HepG2 (cell line): ENCODE measurements around the gene KLHL33. TPM values are rescaled to one million over a fixed set of nuclear protein-coding genes. Genes with fewer than 3 reads are reported as not detected.

Source experiments
- CREB3 ChIP-seq: sonication (generic); formaldehyde crosslinking; IDR thresholded peaks from 2 replicates; pipeline ENCODE4 v1.5.0; 2020; ENCODE audit warnings: missing genetic modification reagents
- ELF4 ChIP-seq: sonication (generic); formaldehyde crosslinking; IDR thresholded peaks from 2 replicates; pipeline ENCODE4 v1.5.0; 2020; ENCODE audit warnings: missing genetic modification reagents, mild to moderate bottlenecking, moderate library complexity, borderline replicate concordance
- GZF1 ChIP-seq: sonication (generic); formaldehyde crosslinking; IDR thresholded peaks from 2 replicates; pipeline ENCODE4 v1.5.1; 2020; ENCODE audit warnings: mild to moderate bottlenecking, missing genetic modification reagents
- HDAC2 ChIP-seq: sonication (generic); formaldehyde crosslinking; IDR thresholded peaks from 2 replicates; pipeline ENCODE4 v1.4.0; 2020; ENCODE audit warnings: missing genetic modification reagents
- IKZF1 ChIP-seq: fragments of 450-650 bp; IDR thresholded peaks from 2 replicates; pipeline ENCODE4 v1.7.1; 2016
- ISL2 ChIP-seq: sonication (generic); formaldehyde crosslinking; IDR thresholded peaks from 2 replicates; pipeline ENCODE4 v1.5.0; 2020; ENCODE audit warnings: missing genetic modification reagents
- TBX2 ChIP-seq: sonication (generic); formaldehyde crosslinking; IDR thresholded peaks from 2 replicates; pipeline ENCODE4 v1.5.0; 2020; ENCODE audit warnings: missing genetic modification reagents, mild to moderate bottlenecking, borderline replicate concordance
- ZBED4 ChIP-seq: sonication (generic); formaldehyde crosslinking; IDR thresholded peaks from 2 replicates; pipeline ENCODE4 v1.4.0; 2020; ENCODE audit warnings: missing genetic modification reagents, borderline replicate concordance
- ZIK1 ChIP-seq: sonication (generic); formaldehyde crosslinking; IDR thresholded peaks from 2 replicates; pipeline ENCODE4 v1.5.0; 2020; ENCODE audit warnings: mild to moderate bottlenecking, low read depth, missing genetic modification reagents, borderline replicate concordance
- ZNF367 ChIP-seq: sonication (generic); formaldehyde crosslinking; IDR thresholded peaks from 2 replicates; pipeline ENCODE4 v1.4.0; 2020; ENCODE audit warnings: missing genetic modification reagents, borderline replicate concordance
- ZNF619 ChIP-seq: sonication (generic); formaldehyde crosslinking; IDR thresholded peaks from 2 replicates; pipeline ENCODE4 v1.4.0; 2020; ENCODE audit warnings: mild to moderate bottlenecking, missing genetic modification reagents
- ZSCAN21 ChIP-seq: sonication (generic); formaldehyde crosslinking; IDR thresholded peaks from 2 replicates; pipeline ENCODE4 v1.8.0; 2022; ENCODE audit warnings: mild to moderate bottlenecking, missing genetic modification reagents, moderate library complexity, borderline replicate concordance
- polyA plus RNA-seq, 8 experiments: library from polyadenylated mRNA; depleted of rRNA in 3 of 8; stranded (reverse) in 7 of 8; unstranded in 1 of 8; fragments of >200 nt; fragmentation: Illumina TruSeq in 4 of 8; extraction: Trizol in 4 of 8; gene quantifications; 2 replicates each; pipeline versions ENCODE4 v1.2.1 to v1.2.3, GENCODE V29; 2011 to 2016; ENCODE audit warnings: low read depth in 4 of 8, missing spikeins in 1 of 8, mixed read lengths in 1 of 8; ENCODE audit not compliant: insufficient read depth in 1 of 8
- total RNA-seq, 5 experiments: library from RNA; depleted of rRNA; stranded (reverse); fragments of >200 nt; fragmentation: Illumina TruSeq; extraction: Trizol; gene quantifications; 2 replicates each; pipeline ENCODE4 v1.2.3, GENCODE V29; 2016; ENCODE audit warnings: low read depth in 1 of 5
- TF ChIP-seq, protein P1 (sequence below): sonication (generic); formaldehyde crosslinking; IDR thresholded peaks from 2 replicates; pipeline ENCODE4 v1.4.0; 2020; ENCODE audit warnings: missing genetic modification reagents, mild to moderate bottlenecking, borderline replicate concordance
- TF ChIP-seq, protein P2 (sequence below): sonication (generic); formaldehyde crosslinking; IDR thresholded peaks from 2 replicates; pipeline ENCODE4 v1.5.0; 2020; ENCODE audit warnings: mild to moderate bottlenecking, missing genetic modification reagents

The KLHL33 gene
- total and polyA plus RNA-seq, 2 of the 13 experiments (the other 11 are each of a cell fraction or from before 2014, with no cell fraction given): not detected

DNA sequence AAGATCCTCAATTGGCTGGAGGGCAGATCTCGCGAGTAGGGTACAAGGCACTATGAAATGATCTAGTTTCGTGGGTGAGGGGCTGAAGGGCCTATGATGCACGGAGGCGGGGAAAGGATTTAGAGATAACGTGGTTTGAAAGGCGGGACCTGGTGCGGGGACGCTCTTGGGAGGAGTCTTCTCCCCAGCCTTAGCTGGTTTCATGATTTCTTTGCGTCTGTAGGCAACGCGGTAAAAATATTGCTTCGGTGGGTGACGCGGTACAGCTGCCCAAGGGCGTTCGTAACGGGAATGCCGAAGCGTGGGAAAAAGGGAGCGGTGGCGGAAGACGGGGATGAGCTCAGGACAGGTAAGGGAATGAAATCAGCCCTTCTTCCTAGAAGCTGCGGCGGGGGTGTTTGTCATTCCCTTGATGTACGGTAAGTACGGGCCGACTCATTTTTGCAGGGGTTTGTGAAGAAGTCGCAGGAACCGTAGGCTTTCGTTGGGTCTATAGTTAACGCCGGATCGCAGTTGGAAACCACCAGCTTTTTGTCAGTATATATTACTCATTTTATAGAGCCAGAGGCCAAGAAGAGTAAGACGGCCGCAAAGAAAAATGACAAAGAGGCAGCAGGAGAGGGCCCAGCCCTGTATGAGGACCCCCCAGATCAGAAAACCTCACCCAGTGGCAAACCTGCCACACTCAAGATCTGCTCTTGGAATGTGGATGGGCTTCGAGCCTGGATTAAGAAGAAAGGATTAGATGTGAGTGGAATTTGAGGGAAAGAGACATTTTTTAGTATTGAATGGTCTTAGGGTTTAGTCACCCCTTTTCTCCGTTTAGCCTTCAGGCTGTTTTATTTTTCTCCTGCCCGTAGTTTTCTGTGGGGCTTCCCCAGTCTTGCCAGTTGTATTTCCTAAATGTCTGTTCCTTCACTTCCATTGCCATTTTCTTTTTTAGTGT lies 19.7 kb upstream of the KLHL33 start (continued):
- TF ChIP-seq ZBED4 (CRISPR knock-in tag) (no peak), HDAC2 (CRISPR knock-in tag) (no peak), ZNF619 (CRISPR knock-in tag) (0 out of 2 replicates have a peak, but pooled peaks have one; percentile 17), GZF1 (CRISPR knock-in tag) (no peak), ZIK1 (CRISPR knock-in tag) (no peak; the same call in 1 of the 2 replicates), CREB3 (CRISPR knock-in tag) (no peak), ELF4 (CRISPR knock-in tag) (peak; percentile 85; the same call in 1 of the 2 replicates), ISL2 (CRISPR knock-in tag) (no peak), ZSCAN21 (peak; percentile 77; the same call in 1 of the 2 replicates), TBX2 (CRISPR knock-in tag) (peak; percentile 61; the same call in 1 of the 2 replicates), IKZF1 (no peak), ZNF367 (no peak)
- TF ChIP-seq, protein P1, sequence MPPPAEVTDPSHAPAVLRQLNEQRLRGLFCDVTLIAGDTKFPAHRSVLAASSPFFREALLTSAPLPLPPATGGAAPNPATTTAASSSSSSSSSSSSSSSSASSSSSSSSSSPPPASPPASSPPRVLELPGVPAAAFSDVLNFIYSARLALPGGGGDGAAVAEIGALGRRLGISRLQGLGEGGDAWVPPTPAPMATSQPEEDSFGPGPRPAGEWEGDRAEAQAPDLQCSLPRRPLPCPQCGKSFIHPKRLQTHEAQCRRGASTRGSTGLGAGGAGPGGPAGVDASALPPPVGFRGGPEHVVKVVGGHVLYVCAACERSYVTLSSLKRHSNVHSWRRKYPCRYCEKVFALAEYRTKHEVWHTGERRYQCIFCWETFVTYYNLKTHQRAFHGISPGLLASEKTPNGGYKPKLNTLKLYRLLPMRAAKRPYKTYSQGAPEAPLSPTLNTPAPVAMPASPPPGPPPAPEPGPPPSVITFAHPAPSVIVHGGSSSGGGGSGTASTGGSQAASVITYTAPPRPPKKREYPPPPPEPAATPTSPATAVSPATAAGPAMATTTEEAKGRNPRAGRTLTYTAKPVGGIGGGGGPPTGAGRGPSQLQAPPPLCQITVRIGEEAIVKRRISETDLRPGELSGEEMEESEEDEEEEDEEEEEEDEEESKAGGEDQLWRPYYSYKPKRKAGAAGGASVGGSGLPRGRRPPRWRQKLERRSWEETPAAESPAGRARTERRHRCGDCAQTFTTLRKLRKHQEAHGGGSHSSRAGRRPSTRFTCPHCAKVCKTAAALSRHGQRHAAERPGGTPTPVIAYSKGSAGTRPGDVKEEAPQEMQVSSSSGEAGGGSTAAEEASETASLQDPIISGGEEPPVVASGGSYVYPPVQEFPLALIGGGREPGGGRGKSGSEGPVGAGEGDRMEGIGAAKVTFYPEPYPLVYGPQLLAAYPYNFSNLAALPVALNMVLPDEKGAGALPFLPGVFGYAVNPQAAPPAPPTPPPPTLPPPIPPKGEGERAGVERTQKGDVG (CRISPR knock-in tag): no peak
- TF ChIP-seq, protein P2, sequence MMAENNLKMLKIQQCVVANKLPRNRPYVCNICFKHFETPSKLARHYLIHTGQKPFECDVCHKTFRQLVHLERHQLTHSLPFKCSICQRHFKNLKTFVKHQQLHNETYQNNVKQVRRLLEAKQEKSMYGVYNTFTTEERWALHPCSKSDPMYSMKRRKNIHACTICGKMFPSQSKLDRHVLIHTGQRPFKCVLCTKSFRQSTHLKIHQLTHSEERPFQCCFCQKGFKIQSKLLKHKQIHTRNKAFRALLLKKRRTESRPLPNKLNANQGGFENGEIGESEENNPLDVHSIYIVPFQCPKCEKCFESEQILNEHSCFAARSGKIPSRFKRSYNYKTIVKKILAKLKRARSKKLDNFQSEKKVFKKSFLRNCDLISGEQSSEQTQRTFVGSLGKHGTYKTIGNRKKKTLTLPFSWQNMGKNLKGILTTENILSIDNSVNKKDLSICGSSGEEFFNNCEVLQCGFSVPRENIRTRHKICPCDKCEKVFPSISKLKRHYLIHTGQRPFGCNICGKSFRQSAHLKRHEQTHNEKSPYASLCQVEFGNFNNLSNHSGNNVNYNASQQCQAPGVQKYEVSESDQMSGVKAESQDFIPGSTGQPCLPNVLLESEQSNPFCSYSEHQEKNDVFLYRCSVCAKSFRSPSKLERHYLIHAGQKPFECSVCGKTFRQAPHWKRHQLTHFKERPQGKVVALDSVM: no peak
